Hepatocyte (in vitro differentiated cells): ENCODE data around the gene ZNF467. TPM values are rescaled to one million over a fixed set of nuclear protein-coding genes. Genes with fewer than 3 reads are reported as not detected.

Source experiments
- DNase-seq: peaks from one replicate; pipeline ENCODE4 v3.0.0-alpha.2; 2016; ENCODE audit warnings: low spot score
- H2AFZ ChIP-seq: fragments of 200-600 bp; sonication (generic); 2 replicates; pipeline ENCODE4 v1.6.0; 2016; ENCODE audit warnings: antibody characterized with exemption, mild to moderate bottlenecking
- H3K27ac ChIP-seq: fragments of 200-600 bp; sonication (generic); 2 replicates; pipeline ENCODE4 v1.5.1; 2016; ENCODE audit warnings: mild to moderate bottlenecking
- H3K27me3 ChIP-seq: fragments of 200-600 bp; sonication (generic); 2 replicates; pipeline ENCODE4 v1.6.1; 2016
- H3K36me3 ChIP-seq: fragments of 200-600 bp; sonication (generic); replicated peaks from 2 replicates; pipeline ENCODE4 v1.5.1; 2016; ENCODE audit warnings: low read depth; ENCODE audit not compliant: insufficient read depth
- H3K4me1 ChIP-seq: fragments of 200-600 bp; sonication (generic); 2 replicates; pipeline ENCODE4 v1.5.1; 2016; ENCODE audit warnings: mild to moderate bottlenecking, moderate library complexity; ENCODE audit not compliant: insufficient read depth
- H3K4me2 ChIP-seq: fragments of 200-600 bp; sonication (generic); 2 replicates; pipeline ENCODE4 v1.6.0; 2016
- H3K4me3 ChIP-seq: fragments of 200-600 bp; sonication (generic); 2 replicates; pipeline ENCODE4 v1.5.1; 2016; ENCODE audit warnings: mild to moderate bottlenecking
- H3K79me2 ChIP-seq: fragments of 200-600 bp; sonication (generic); 2 replicates; pipeline ENCODE4 v1.6.0; 2017; ENCODE audit warnings: mild to moderate bottlenecking
- H3K9me2 ChIP-seq: fragments of 200-600 bp; sonication (generic); replicated peaks from 2 replicates; pipeline ENCODE4 v1.6.0; 2017; ENCODE audit warnings: mild to moderate bottlenecking; ENCODE audit not compliant: insufficient read depth
- H3K9me3 ChIP-seq: fragments of 200-600 bp; sonication (generic); 2 replicates; pipeline ENCODE4 v1.5.1; 2016; ENCODE audit warnings: low read depth, mild to moderate bottlenecking
- H4K20me1 ChIP-seq: fragments of 200-600 bp; sonication (generic); 2 replicates; pipeline ENCODE4 v1.6.0; 2016; ENCODE audit warnings: mild to moderate bottlenecking; ENCODE audit not compliant: insufficient read depth, poor library complexity, severe bottlenecking
- CTCF ChIP-seq: fragments of 200-600 bp; sonication (generic); IDR thresholded peaks from 2 replicates; pipeline ENCODE4 v1.5.1; 2016; ENCODE audit warnings: antibody characterized with exemption, mild to moderate bottlenecking; ENCODE audit not compliant: poor library complexity
- EZH2 ChIP-seq: fragments of 200-600 bp; sonication (generic); IDR thresholded peaks from 2 replicates; pipeline ENCODE4 v1.6.1; 2016; ENCODE audit warnings: antibody characterized with exemption, mild to moderate bottlenecking, borderline replicate concordance
- EZH2phosphoT487 ChIP-seq: fragments of 200-600 bp; sonication (generic); IDR thresholded peaks from one replicate; pipeline ENCODE4 v1.6.1; 2018; ENCODE audit warnings: antibody characterized with exemption, mild to moderate bottlenecking, low read depth, moderate library complexity; ENCODE audit not compliant: unreplicated experiment, severe bottlenecking
- WGBS: methylation state at CpG from one replicate; pipeline ENCODE4 v1.1.6; 2016; ENCODE audit warnings: low lambda C conversion rate; ENCODE audit errors: missing lambda C conversion rate; 5-methylcytosine and 5-hydroxymethylcytosine counted together
- polyA plus RNA-seq: library from polyadenylated mRNA; unstranded; fragments of >200 nt; fragmentation: Nextera tagmentation; extraction: Ambion mirVana; gene quantifications from 2 replicates; pipeline ENCODE4 v1.2.1, GENCODE V29; 2016
- total RNA-seq: library from RNA; depleted of rRNA; stranded (reverse); fragments of >200 nt; gene quantifications from 2 replicates; pipeline ENCODE4 v1.2.3, GENCODE V29; 2014

Gene ZNF467
- total and polyA plus RNA-seq, 2 experiments from 2014 or later = 7.8 to 15.6 TPM

DNA sequence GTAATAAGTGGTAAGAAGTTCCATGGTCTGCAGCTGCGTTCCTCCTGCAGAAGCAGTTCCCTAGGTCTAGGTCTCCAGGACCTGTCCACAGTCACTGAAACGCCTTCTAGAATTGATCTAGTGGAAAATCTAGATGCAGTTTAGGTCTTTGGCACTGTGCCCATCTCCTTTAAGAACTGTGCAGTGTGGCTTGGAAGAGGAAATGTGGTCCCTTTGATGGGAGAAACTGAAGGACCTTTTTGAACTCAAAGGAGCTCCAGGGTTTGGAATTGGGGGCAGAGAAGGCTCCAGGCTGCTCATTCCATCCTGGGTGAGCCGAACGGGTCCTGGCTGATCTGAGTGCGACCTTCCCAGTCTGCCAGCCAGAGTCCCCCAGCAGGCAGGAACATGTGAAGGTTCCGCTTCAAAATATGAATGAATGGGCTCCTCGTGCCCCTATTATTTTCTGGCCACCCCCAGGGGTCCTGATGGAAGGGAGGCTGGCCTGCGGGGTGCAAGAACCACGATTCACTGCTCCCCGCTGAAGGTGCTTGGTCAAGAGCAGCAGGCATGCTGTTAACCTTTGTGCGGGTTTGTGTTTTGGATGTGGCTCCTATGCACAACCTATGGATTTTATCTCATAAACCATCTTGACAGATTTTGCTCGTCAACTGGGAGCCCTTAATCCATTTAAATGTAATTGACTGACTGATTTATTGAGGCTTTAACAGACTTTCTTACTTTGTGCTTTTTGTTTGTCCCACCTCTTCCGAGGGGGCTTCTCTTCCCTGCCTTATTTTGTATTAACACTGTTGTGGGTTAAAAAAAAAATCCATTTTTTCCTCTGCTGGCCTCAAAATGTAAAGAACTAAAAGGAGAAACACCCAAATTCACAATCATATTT, 36.7 kb downstream of the ZNF467 start:
- H3K27ac ChIP-seq = no peak overlapping the region
- no peak overlapping the region for H3K4me3 ChIP-seq
- no peaks in the 10 kb centered on the region for H3K4me1 ChIP-seq
- no peak overlapping the region for H2AFZ ChIP-seq
- no peaks in the 10 kb centered on the region for H3K36me3 ChIP-seq
- H3K79me2 ChIP-seq = no peaks in the 10 kb centered on the region
- no peaks in the 10 kb centered on the region for H4K20me1 ChIP-seq
- peaks cover 3% of the 10 kb centered on the region for H3K27me3 ChIP-seq
- 68% methylated on average over 13 of the region's 13 CpGs for WGBS
- H3K9me3 ChIP-seq = no peaks in the 10 kb centered on the region
- H3K9me2 ChIP-seq = no peaks in the 10 kb centered on the region
- H3K4me2 ChIP-seq = no peak overlapping the region
- DNase-seq = no peak
- TF ChIP-seq CTCF = no peak
- TF ChIP-seq EZH2 = no peak
- no peak for TF ChIP-seq EZH2phosphoT487

- 78% methylated on average over 16 of the region's 16 CpGs for WGBS
- Histone ChIP-seq H3K9me2 (no peaks in the 10 kb centered on the region), H3K36me3 (no peaks in the 10 kb centered on the region), H3K27ac (no peak overlapping the region), H3K27me3 (peaks cover 3% of the 10 kb centered on the region), H3K79me2 (no peaks in the 10 kb centered on the region), H3K4me3 (no peak overlapping the region), H3K4me2 (no peak overlapping the region), H3K4me1 (no peaks in the 10 kb centered on the region), H3K9me3 (no peaks in the 10 kb centered on the region), H4K20me1 (no peaks in the 10 kb centered on the region), H2AFZ (no peak overlapping the region)
- no peak for DNase-seq
- TF ChIP-seq CTCF = no peak
- TF ChIP-seq EZH2 = no peak
Measured at GRCh38 chr7:149735779-149736477, 37.5 kb downstream of the ZNF467 start.

GRCh38 chr7:149735181-149735602, 38.2 kb downstream of the ZNF467 start:
- WGBS = 94% methylated on average over 6 of the region's 6 CpGs
- TF ChIP-seq CTCF (no peak), EZH2 (no peak), EZH2phosphoT487 (no peak)
- DNase-seq = no peak
- Histone ChIP-seq H3K4me2 (no peak overlapping the region), H3K4me1 (no peaks in the 10 kb centered on the region), H3K27ac (no peak overlapping the region), H3K9me3 (no peaks in the 10 kb centered on the region), H3K79me2 (no peaks in the 10 kb centered on the region), H4K20me1 (no peaks in the 10 kb centered on the region), H3K36me3 (no peaks in the 10 kb centered on the region), H2AFZ (no peak overlapping the region), H3K9me2 (no peaks in the 10 kb centered on the region), H3K27me3 (peaks cover 3% of the 10 kb centered on the region), H3K4me3 (no peak overlapping the region)
